Body of pancreas (tissue), 4 donors: ENCODE data around the gene NDC80.

Experiments used
- POLR2A ChIP-seq, 3 donors: fragments of 450-650 bp; IDR thresholded peaks; one replicate each; pipeline ENCODE4 v1.6.1; 2016; ENCODE audit warnings: antibody characterized with exemption in 3 of 3, mild to moderate bottlenecking in 2 of 3
- TF ChIP-seq, protein P1 (sequence below), 7 experiments: fragments of 450-650 bp in 4 of 7; fragments of 200-600 bp in 3 of 7; sonication (generic) in 3 of 7; IDR thresholded peaks; one replicate each; pipeline ENCODE4 v1.5.1; 2016 to 2019; ENCODE audit warnings: antibody characterized with exemption in 7 of 7

DNA sequence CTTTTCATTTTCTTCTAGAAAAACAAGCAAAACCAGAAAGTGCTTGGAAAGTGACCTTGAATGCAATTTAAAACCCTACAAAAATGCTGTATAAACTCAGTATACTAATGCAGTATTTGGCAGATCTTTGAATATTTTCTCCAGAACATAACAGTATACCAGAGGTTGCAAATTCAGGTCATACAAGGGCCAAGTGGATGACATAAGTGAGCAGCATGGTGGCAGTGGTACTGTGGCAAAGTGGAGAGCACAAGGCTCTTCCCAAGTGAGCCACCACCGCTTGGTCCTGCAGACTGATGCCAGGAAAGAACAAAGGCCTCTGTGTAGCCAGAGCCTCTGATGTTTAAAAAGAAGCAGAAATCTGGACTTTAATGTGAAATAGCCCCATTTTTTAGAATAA, 33.1 kb upstream of the NDC80 start:
- TF ChIP-seq, protein P1, sequence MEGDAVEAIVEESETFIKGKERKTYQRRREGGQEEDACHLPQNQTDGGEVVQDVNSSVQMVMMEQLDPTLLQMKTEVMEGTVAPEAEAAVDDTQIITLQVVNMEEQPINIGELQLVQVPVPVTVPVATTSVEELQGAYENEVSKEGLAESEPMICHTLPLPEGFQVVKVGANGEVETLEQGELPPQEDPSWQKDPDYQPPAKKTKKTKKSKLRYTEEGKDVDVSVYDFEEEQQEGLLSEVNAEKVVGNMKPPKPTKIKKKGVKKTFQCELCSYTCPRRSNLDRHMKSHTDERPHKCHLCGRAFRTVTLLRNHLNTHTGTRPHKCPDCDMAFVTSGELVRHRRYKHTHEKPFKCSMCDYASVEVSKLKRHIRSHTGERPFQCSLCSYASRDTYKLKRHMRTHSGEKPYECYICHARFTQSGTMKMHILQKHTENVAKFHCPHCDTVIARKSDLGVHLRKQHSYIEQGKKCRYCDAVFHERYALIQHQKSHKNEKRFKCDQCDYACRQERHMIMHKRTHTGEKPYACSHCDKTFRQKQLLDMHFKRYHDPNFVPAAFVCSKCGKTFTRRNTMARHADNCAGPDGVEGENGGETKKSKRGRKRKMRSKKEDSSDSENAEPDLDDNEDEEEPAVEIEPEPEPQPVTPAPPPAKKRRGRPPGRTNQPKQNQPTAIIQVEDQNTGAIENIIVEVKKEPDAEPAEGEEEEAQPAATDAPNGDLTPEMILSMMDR (IDR thresholded peaks at IDR 0.05): no peak
- no peak for TF ChIP-seq POLR2A (IDR thresholded peaks at IDR 0.05)
